Measurements from ENCODE around the gene SNN.

The SNN gene

GRCh38 chr16:11681976-11682654 is 13.9 kb downstream of the SNN start:
- DNase-seq, result no peak

- DNase-seq, result no peak
These were observed 14.4 kb downstream of the SNN start for GRCh38 chr16:11682655-11683096.

- no peak for DNase-seq
These were observed 14.9 kb downstream of the SNN start for GRCh38 chr16:11683145-11683544.

GRCh38 chr16:11684231-11685025 is 16.2 kb downstream of the SNN start:
- DNase-seq, result no peak

- no peak for DNase-seq
These were observed 17.8 kb downstream of the SNN start for GRCh38 chr16:11685844-11686618.

- DNase-seq, result no peak
These were observed 18.6 kb downstream of the SNN start for GRCh38 chr16:11686713-11687380.

GRCh38 chr16:11687601-11688519 is 19.6 kb downstream of the SNN start:
- DNase-seq, result no peak

GRCh38 chr16:11688520-11688886 is 20.2 kb downstream of the SNN start:
- no peak for DNase-seq

GRCh38 chr16:11689031-11689840 is 21.0 kb downstream of the SNN start:
- no peak for DNase-seq

- DNase-seq, result no peak
These were observed 23.0 kb downstream of the SNN start for GRCh38 chr16:11691235-11691634.

- DNase-seq, result no peak
These were observed 23.5 kb downstream of the SNN start for GRCh38 chr16:11691771-11692170.

- no peak for DNase-seq
These were observed 23.9 kb downstream of the SNN start for GRCh38 chr16:11692171-11692570.

GRCh38 chr16:11692651-11693050 is 24.4 kb downstream of the SNN start:
- no peak for DNase-seq

GRCh38 chr16:11696266-11697012 is 28.2 kb downstream of the SNN start:
- DNase-seq, result no peak

GRCh38 chr16:11697319-11697718 is 29.1 kb downstream of the SNN start:
- no peak for DNase-seq

GRCh38 chr16:11698271-11698689 is 30.0 kb downstream of the SNN start:
- no peak for DNase-seq

- DNase-seq, result no peak
These were observed 31.1 kb downstream of the SNN start for GRCh38 chr16:11699234-11699894.

- DNase-seq, result no peak
These were observed 32.2 kb downstream of the SNN start for GRCh38 chr16:11700264-11701029.
